Mesothelial cell of epicardium (in vitro differentiated cells): ENCODE measurements around the gene TMX3. TPM values are rescaled to one million over a fixed set of nuclear protein-coding genes. Genes with fewer than 3 reads are reported as not detected.

Experiments used
- DNase-seq, 2 experiments: peaks; one replicate each; pipeline ENCODE4 v3.0.0; 2021; ENCODE audit warnings: low spot score in 2 of 2; ENCODE audit not compliant: unreplicated experiment in 2 of 2
- H3K27ac Mint-ChIP-seq: 2 replicates; pipeline ENCODE4 v1.8.0; 2021; ENCODE audit warnings: mixed read lengths
- H3K27me3 Mint-ChIP-seq: 2 replicates; pipeline ENCODE4 v1.8.0; 2021; ENCODE audit warnings: low read depth, mixed read lengths
- H3K36me3 Mint-ChIP-seq: 2 replicates; pipeline ENCODE4 v1.8.0; 2021; ENCODE audit warnings: mixed read lengths
- H3K4me1 Mint-ChIP-seq: 2 replicates; pipeline ENCODE4 v1.8.0; 2021; ENCODE audit warnings: mixed read lengths
- H3K4me3 Mint-ChIP-seq: 2 replicates; pipeline ENCODE4 v1.8.0; 2021; ENCODE audit warnings: mild to moderate bottlenecking, moderate library complexity, mixed read lengths
- H3K9me3 Mint-ChIP-seq: 2 replicates; pipeline ENCODE4 v1.8.0; 2021; ENCODE audit warnings: mixed read lengths
- total RNA-seq: library from RNA; stranded (reverse); gene quantifications from 3 replicates; pipeline ENCODE4 v1.2.1, GENCODE V29; 2021
- TF ChIP-seq, protein P1 (sequence below): fragments of 200-600 bp; sonication (generic); IDR thresholded peaks from one replicate; pipeline ENCODE4 v1.5.0; 2021; ENCODE audit warnings: antibody characterized with exemption; ENCODE audit not compliant: unreplicated experiment

Gene TMX3
- total RNA-seq, 1 donor from 2014 or later = 51.1 TPM

DNA sequence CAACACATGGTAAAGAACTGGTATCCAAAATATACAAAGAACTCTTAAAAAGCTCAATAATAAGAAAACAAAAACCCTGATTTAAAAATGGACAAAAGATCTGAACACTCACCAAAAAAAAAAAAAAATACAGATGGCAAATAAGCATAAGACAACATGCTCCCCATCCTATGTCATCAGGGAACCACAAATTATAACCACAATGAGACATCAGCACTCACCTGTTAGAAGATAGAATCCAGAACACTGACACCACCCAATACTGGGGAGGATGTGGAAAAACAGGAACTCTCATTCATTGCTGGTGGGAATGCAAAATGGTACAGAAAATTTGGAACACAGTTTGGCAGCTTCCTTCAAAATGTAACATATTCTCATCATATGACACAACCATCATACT lies 66.7 kb downstream of the TMX3 start:
- Mint-ChIP-seq H3K27me3 (peaks cover 3% of the 10 kb centered on the region), H3K4me3 (no peak overlapping the region), H3K36me3 (no peaks in the 10 kb centered on the region), H3K9me3 (no peaks in the 10 kb centered on the region), H3K27ac (no peak overlapping the region), H3K4me1 (no peaks in the 10 kb centered on the region)
- DNase-seq = no peak
- TF ChIP-seq, protein P1, sequence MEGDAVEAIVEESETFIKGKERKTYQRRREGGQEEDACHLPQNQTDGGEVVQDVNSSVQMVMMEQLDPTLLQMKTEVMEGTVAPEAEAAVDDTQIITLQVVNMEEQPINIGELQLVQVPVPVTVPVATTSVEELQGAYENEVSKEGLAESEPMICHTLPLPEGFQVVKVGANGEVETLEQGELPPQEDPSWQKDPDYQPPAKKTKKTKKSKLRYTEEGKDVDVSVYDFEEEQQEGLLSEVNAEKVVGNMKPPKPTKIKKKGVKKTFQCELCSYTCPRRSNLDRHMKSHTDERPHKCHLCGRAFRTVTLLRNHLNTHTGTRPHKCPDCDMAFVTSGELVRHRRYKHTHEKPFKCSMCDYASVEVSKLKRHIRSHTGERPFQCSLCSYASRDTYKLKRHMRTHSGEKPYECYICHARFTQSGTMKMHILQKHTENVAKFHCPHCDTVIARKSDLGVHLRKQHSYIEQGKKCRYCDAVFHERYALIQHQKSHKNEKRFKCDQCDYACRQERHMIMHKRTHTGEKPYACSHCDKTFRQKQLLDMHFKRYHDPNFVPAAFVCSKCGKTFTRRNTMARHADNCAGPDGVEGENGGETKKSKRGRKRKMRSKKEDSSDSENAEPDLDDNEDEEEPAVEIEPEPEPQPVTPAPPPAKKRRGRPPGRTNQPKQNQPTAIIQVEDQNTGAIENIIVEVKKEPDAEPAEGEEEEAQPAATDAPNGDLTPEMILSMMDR = no peak

DNA sequence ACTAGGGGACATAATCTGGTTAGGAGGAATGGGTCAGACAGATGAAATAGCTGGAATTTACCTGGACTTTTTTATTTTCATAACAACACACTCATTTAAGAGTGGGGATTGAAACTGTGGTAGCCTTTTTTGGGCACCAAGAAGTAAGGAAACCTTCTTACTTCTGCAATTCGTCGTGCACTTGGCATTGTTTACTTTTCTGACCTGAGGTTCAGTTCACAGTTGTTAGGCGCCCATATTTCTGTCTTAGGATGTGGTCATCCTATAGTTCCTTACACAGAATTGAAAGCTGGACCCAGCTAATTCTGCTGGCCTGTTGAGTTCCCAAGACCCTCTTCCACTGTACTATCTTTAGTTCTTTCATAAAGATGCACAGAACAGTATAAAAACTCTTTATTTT lies 72.9 kb downstream of the TMX3 start:
- no peak for DNase-seq
- peaks cover 8% of the 10 kb centered on the region for H3K9me3 Mint-ChIP-seq
- H3K4me3 Mint-ChIP-seq = no peak overlapping the region
- H3K4me1 Mint-ChIP-seq = no peaks in the 10 kb centered on the region
- no peaks in the 10 kb centered on the region for H3K27me3 Mint-ChIP-seq
- no peak overlapping the region for H3K27ac Mint-ChIP-seq
- H3K36me3 Mint-ChIP-seq = no peaks in the 10 kb centered on the region
- TF ChIP-seq, protein P1 = no peak

DNA sequence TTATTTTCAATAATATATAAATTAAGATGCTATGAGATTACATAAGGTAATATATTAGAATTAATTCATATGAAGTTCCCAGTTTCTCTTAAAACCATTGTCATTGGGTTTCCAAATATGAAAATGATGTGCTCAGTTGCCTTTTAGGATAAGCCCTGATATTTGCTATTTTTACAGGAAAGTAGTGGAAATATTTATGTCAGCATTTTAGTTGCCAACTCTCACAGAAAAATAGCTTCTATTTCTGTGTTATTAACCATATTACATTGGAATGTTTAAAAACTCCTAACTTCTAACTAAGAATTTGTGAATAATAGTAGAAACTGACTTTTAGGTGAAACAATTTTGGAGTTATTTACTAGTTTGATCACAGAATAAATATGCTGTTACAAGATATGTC lies 74.0 kb downstream of the TMX3 start:
- Mint-ChIP-seq H3K27me3 (no peaks in the 10 kb centered on the region), H3K27ac (no peak overlapping the region), H3K9me3 (peaks cover 15% of the 10 kb centered on the region), H3K36me3 (no peaks in the 10 kb centered on the region), H3K4me1 (no peaks in the 10 kb centered on the region), H3K4me3 (no peak overlapping the region)
- no peak for DNase-seq
- TF ChIP-seq, protein P1 = no peak

DNA sequence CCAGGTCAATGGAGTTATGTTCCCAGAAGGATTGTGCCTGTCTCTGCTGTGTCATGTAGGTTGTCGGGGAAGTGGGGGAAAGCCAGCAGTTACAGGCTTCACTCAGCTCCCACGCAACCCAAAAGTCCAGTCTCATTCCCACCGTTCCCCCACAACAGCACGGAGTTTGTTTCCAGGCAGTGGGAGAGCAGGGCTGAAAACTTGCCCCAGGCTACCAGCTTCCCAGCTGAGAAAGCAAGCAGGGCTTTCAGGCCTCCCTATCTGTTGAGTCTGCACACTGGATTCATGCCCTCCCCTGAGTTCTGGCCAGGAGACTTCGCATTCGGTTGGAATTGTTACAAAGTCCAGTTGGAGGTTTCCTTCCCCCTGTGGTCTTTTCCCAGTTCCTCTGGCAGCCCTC lies 76.3 kb downstream of the TMX3 start:
- TF ChIP-seq, protein P1 = no peak
- H3K27me3 Mint-ChIP-seq = no peaks in the 10 kb centered on the region
- H3K36me3 Mint-ChIP-seq = no peaks in the 10 kb centered on the region
- no peak overlapping the region for H3K27ac Mint-ChIP-seq
- H3K9me3 Mint-ChIP-seq = peaks cover 25% of the 10 kb centered on the region
- DNase-seq = no peak
- no peak overlapping the region for H3K4me3 Mint-ChIP-seq
- H3K4me1 Mint-ChIP-seq = no peaks in the 10 kb centered on the region

DNA sequence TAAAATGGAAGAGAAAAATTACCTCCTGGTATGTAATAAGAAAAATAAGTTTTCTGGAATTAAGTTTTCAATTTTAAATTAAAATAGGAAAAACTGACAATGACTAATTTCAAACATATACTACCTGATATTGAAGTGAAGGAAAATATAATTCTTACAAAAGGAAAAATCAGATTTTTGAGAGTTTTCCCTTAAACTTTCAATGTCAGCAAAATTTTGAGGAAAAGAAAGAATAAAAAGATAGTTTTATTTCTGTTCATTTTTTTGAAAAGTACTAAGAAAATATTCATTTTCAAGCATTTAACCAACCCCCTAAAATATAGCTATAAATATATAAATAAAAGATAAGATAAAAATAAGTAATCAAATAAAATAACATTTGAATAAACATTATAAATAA lies 87.1 kb downstream of the TMX3 start:
- Mint-ChIP-seq H3K27ac (no peak overlapping the region), H3K27me3 (no peaks in the 10 kb centered on the region), H3K9me3 (no peaks in the 10 kb centered on the region), H3K36me3 (no peaks in the 10 kb centered on the region), H3K4me1 (no peaks in the 10 kb centered on the region), H3K4me3 (no peak overlapping the region)
- no peak for DNase-seq
- TF ChIP-seq, protein P1 = no peak

Other genes starting within 250 kb of the TMX3 start
- 5.3 to 8.2 TPM (median 7.1 TPM) in 3 replicates for gene CCDC102B, start 83.0 kb upstream of the TMX3 start, total RNA-seq